Neuronal stem cell (in vitro differentiated cells): Measurements from ENCODE around the gene RUFY2.

Experiments used
- DNase-seq: peaks from one replicate; pipeline ENCODE4 v3.0.0-alpha.2; 2013; ENCODE audit warnings: low spot score
- H2AFZ ChIP-seq: one replicate; pipeline ENCODE4 v1.6.1; 2013; ENCODE audit warnings: mild to moderate bottlenecking, low read length, inconsistent platforms
- H2AK5ac ChIP-seq: 2 replicates; pipeline ENCODE4 v1.6.1; 2013; ENCODE audit warnings: low read depth, mild to moderate bottlenecking, inconsistent platforms, low read length, moderate library complexity, mixed read lengths
- H2BK120ac ChIP-seq: 2 replicates; pipeline ENCODE4 v1.6.1; 2013; ENCODE audit warnings: low read depth, mild to moderate bottlenecking, inconsistent platforms, low read length, moderate library complexity, mixed read lengths
- H2BK12ac ChIP-seq: one replicate; pipeline ENCODE4 v1.6.1; 2013; ENCODE audit warnings: low read length, inconsistent platforms
- H2BK15ac ChIP-seq: 2 replicates; pipeline ENCODE4 v1.6.1; 2013; ENCODE audit warnings: mild to moderate bottlenecking, low read length, inconsistent platforms, mixed read lengths
- H2BK5ac ChIP-seq: one replicate; pipeline ENCODE4 v1.6.1; 2013; ENCODE audit warnings: inconsistent platforms, mild to moderate bottlenecking, low read length, moderate library complexity
- H3K14ac ChIP-seq: one replicate; pipeline ENCODE4 v1.6.1; 2013; ENCODE audit warnings: low read length, inconsistent platforms
- H3K18ac ChIP-seq: 2 replicates; pipeline ENCODE4 v1.6.1; 2013; ENCODE audit warnings: low read length, inconsistent platforms
- H3K23ac ChIP-seq: 2 replicates; pipeline ENCODE4 v1.6.1; 2013; ENCODE audit warnings: low read depth, mild to moderate bottlenecking, mixed read lengths, low read length, inconsistent platforms; ENCODE audit not compliant: poor library complexity
- H3K27ac ChIP-seq: replicated peaks from 3 replicates; pipeline ENCODE4 v1.5.1; 2013; ENCODE audit warnings: low read length, inconsistent platforms
- H3K27me3 ChIP-seq, 3 experiments: 2 replicates each; pipeline ENCODE4 v1.6.1; 2013; ENCODE audit warnings: low read length in 3 of 3, mild to moderate bottlenecking in 2 of 3, inconsistent platforms in 1 of 3, low read depth in 1 of 3, mixed read lengths in 1 of 3, moderate library complexity in 1 of 3; ENCODE audit not compliant: control insufficient read depth in 3 of 3, insufficient read depth in 3 of 3
- H3K36me3 ChIP-seq, 2 donors: replicated peaks in 1 of 2; 2 replicates each; pipeline ENCODE4 v1.6.1; 2013; ENCODE audit warnings: low read length in 2 of 2; ENCODE audit not compliant: control insufficient read depth in 2 of 2, insufficient read depth in 2 of 2
- H3K4ac ChIP-seq: 2 replicates; pipeline ENCODE4 v1.6.1; 2013; ENCODE audit warnings: inconsistent platforms, mild to moderate bottlenecking, low read length, moderate library complexity
- H3K4me1 ChIP-seq, 2 donors: 1 replicate in 1 of 2; 2 replicates in 1 of 2; pipeline ENCODE4 v1.6.1; 2013; ENCODE audit warnings: low read length in 2 of 2, low read depth in 1 of 2; ENCODE audit not compliant: control insufficient read depth in 2 of 2, insufficient read depth in 1 of 2
- H3K4me2 ChIP-seq: one replicate; pipeline ENCODE4 v1.6.1; 2013; ENCODE audit warnings: mild to moderate bottlenecking, low read length, inconsistent platforms; ENCODE audit not compliant: insufficient read depth, poor library complexity, severe bottlenecking
- H3K4me3 ChIP-seq, 2 donors: 2 replicates each; pipeline ENCODE4 v1.5.1; 2013; ENCODE audit warnings: low read length in 2 of 2, mild to moderate bottlenecking in 2 of 2, inconsistent platforms in 1 of 2, moderate library complexity in 1 of 2
- H3K79me1 ChIP-seq: one replicate; pipeline ENCODE4 v1.6.1; 2013; ENCODE audit warnings: low read depth, mild to moderate bottlenecking, inconsistent platforms, low read length, moderate library complexity
- H3K9ac ChIP-seq: one replicate; pipeline ENCODE4 v1.6.1; 2013; ENCODE audit warnings: mild to moderate bottlenecking, low read depth, low read length, inconsistent platforms; ENCODE audit not compliant: poor library complexity
- H3K9me3 ChIP-seq, 2 donors: replicated peaks in 1 of 2; 2 replicates each; pipeline versions ENCODE3 to v1.6.1; 2013; ENCODE audit warnings: low read length in 2 of 2, mild to moderate bottlenecking in 2 of 2, inconsistent platforms in 1 of 2, low read depth in 1 of 2, mixed read lengths in 1 of 2, moderate library complexity in 1 of 2; ENCODE audit not compliant: control insufficient read depth in 2 of 2, insufficient read depth in 1 of 2
- H4K8ac ChIP-seq: one replicate; pipeline ENCODE4 v1.6.1; 2013; ENCODE audit warnings: low read depth, mild to moderate bottlenecking, inconsistent platforms, low read length, moderate library complexity
- H4K91ac ChIP-seq: one replicate; pipeline ENCODE4 v1.6.1; 2013; ENCODE audit warnings: low read length, low read depth, mild to moderate bottlenecking, inconsistent platforms; ENCODE audit not compliant: poor library complexity
- WGBS, 2 donors: extraction: QIAGEN DNeasy Blood & Tissue Kit; methylation state at CpG; one replicate each; pipeline ENCODE4 v1.1.7; 2013; ENCODE audit warnings: missing lambda C conversion rate in 2 of 2, mixed read lengths in 1 of 2; ENCODE audit not compliant: insufficient read length in 2 of 2, insufficient replicate concordance in 1 of 2; ENCODE audit errors: extremely low coverage in 2 of 2; 5-methylcytosine and 5-hydroxymethylcytosine counted together

The RUFY2 gene

DNA sequence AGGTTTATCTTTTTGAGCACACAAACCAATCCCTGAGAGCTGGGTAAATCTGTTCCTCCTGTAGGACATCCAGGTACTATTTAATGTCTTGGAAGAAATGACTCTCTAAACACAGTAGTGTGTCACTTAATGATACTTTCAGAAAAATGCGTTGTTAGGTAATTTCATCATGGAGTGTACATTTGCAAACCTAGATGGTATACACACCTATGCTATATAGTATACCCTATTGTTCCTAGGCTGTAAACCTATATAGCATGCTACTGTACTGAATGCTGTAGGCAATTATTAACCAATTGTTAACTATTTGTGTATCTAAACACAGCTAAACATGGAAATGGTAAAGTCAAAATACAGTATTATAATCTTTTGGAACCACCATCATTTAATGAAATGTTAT lies 10.1 kb downstream of the RUFY2 start:
- DNase-seq: no peak
- no CpG with 5 or more reads among the region's 1 CpG for WGBS, 2 donors
- Histone ChIP-seq H3K4me1 (no peaks in the 10 kb centered on the region), H3K23ac (no peak overlapping the region), H3K27ac (no peak overlapping the region), H4K91ac (no peak overlapping the region), H3K9me3 (no peaks in the 10 kb centered on the region), H2BK15ac (no peak overlapping the region), H3K9ac (no peak overlapping the region), H2BK120ac (no peak overlapping the region), H2AK5ac (no peak overlapping the region), H3K79me1 (no peaks in the 10 kb centered on the region), H2BK5ac (no peak overlapping the region), H3K4me3 (no peak overlapping the region), H3K36me3 (peaks cover 5 to 94% of the 10 kb centered on the region in 2 donors), H2AFZ (no peak overlapping the region), H3K4me2 (no peak overlapping the region), H2BK12ac (no peak overlapping the region), H3K27me3 (no peaks in the 10 kb centered on the region), H3K4ac (no peak overlapping the region), H4K8ac (no peak overlapping the region), H3K14ac (no peak overlapping the region), H3K18ac (no peak overlapping the region)

DNA sequence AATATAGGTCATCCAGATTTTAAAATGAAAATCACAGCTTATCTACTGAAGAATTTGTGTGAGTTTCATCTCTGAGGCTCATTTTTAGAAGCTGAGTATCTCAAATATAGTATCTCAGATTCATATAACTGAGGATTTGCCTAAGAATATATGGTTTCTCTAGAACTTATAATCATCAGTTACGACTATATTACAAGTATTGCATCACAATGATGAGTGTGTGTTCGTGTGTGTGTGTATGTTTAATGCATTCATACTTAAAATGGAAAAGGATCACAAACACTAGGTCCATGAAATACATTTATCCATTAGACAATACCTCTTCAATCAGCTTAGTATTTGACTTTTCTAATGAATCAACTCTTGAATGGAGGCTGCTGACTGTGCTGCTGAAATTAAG lies 21.3 kb downstream of the RUFY2 start:
- H4K8ac ChIP-seq: no peak overlapping the region
- H3K14ac ChIP-seq: no peak overlapping the region
- no peak overlapping the region for H3K23ac ChIP-seq
- H3K27ac ChIP-seq: no peak overlapping the region
- WGBS, 2 donors: no CpG with 5 or more reads among the region's 2 CpGs
- no peak overlapping the region for H3K4me2 ChIP-seq
- H3K27me3 ChIP-seq: no peaks in the 10 kb centered on the region
- peaks cover 9 to 93% of the 10 kb centered on the region in 2 donors for H3K36me3 ChIP-seq
- no peak overlapping the region for H2BK5ac ChIP-seq
- no peaks in the 10 kb centered on the region for H3K9me3 ChIP-seq
- H3K4me3 ChIP-seq: no peak overlapping the region
- DNase-seq: no peak
- no peak overlapping the region for H2BK12ac ChIP-seq
- no peak overlapping the region for H2AFZ ChIP-seq
- H4K91ac ChIP-seq: no peak overlapping the region
- no peak overlapping the region for H3K4ac ChIP-seq
- H3K79me1 ChIP-seq: no peaks in the 10 kb centered on the region
- H3K9ac ChIP-seq: no peak overlapping the region
- H2BK120ac ChIP-seq: no peak overlapping the region
- H2AK5ac ChIP-seq: no peak overlapping the region
- H3K4me1 ChIP-seq: no peaks in the 10 kb centered on the region
- no peak overlapping the region for H3K18ac ChIP-seq
- no peak overlapping the region for H2BK15ac ChIP-seq

DNA sequence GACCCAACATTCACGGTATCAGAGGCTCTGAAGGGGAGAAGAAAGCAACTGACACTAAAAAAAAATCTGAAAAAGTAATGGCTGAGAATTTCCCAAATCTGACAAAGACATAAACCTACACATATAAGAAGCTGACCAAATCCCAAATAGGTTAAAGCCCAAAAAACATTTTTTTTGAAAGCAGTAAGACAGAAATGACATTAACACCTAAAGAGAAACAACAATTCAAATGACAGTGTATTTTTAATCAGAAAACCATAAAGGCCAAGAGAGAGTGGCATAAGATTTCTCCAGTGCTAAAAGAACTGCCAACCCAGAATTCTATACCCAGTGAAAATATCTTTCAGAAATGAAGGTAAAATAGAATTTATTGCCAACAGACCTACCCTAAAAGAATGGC lies 35.5 kb downstream of the RUFY2 start:
- H2BK15ac ChIP-seq: no peak overlapping the region
- no peak overlapping the region for H3K27ac ChIP-seq
- peaks cover 5 to 33% of the 10 kb centered on the region in 2 donors for H3K9me3 ChIP-seq
- H3K14ac ChIP-seq: no peak overlapping the region
- H2AK5ac ChIP-seq: no peak overlapping the region
- H3K27me3 ChIP-seq: no peaks in the 10 kb centered on the region
- H3K4me2 ChIP-seq: no peak overlapping the region
- no peak overlapping the region for H3K23ac ChIP-seq
- H2BK120ac ChIP-seq: no peak overlapping the region
- no peak overlapping the region for H2AFZ ChIP-seq
- no peak for DNase-seq
- H3K4me1 ChIP-seq: no peaks in the 10 kb centered on the region
- H3K9ac ChIP-seq: no peak overlapping the region
- H3K36me3 ChIP-seq: peaks cover 7 to 80% of the 10 kb centered on the region in 2 donors
- H3K18ac ChIP-seq: no peak overlapping the region
- no CpG with 5 or more reads among the region's 1 CpG for whole genome bisulfite sequencing, 2 donors
- H3K79me1 ChIP-seq: no peaks in the 10 kb centered on the region
- H2BK12ac ChIP-seq: no peak overlapping the region
- H3K4ac ChIP-seq: no peak overlapping the region
- H4K91ac ChIP-seq: no peak overlapping the region
- no peak overlapping the region for H2BK5ac ChIP-seq
- no peak overlapping the region for H3K4me3 ChIP-seq
- H4K8ac ChIP-seq: no peak overlapping the region

DNA sequence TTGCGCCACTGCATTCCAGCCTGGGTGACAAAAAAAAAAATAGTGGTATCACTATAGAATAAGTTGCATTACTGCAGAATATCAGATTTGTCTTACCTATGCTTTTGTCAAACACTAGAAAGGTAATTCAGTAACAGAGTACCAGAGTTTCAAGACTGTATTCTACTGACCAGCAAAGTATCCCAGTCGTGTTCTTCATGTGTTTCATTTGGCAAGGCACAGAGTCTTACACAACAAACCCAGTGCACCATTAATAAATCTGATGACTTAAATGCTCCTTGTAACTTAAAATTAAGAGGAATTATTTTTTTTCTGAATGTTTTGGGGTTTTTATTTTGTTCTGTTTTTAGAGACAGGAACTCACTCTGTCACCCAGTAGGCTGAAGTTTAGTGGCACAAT lies 40.0 kb downstream of the RUFY2 start:
- Histone ChIP-seq H3K36me3 (peaks cover 8 to 80% of the 10 kb centered on the region in 2 donors), H4K8ac (no peak overlapping the region)

More for the DNA sequence above, 40.0 kb downstream of the RUFY2 start:
- Histone ChIP-seq H3K4me1 (no peaks in the 10 kb centered on the region), H3K9ac (no peak overlapping the region), H3K4ac (no peak overlapping the region), H3K18ac (no peak overlapping the region), H2BK12ac (no peak overlapping the region), H3K79me1 (no peaks in the 10 kb centered on the region), H2BK15ac (no peak overlapping the region), H3K27me3 (no peaks in the 10 kb centered on the region), H3K4me3 (no peak overlapping the region), H2BK120ac (no peak overlapping the region), H3K4me2 (no peak overlapping the region), H4K91ac (no peak overlapping the region), H3K23ac (no peak overlapping the region), H2AK5ac (no peak overlapping the region), H3K9me3 (peaks cover under 1 to 9% of the 10 kb centered on the region in 2 donors), H3K14ac (no peak overlapping the region), H2AFZ (no peak overlapping the region), H2BK5ac (no peak overlapping the region), H3K27ac (no peak overlapping the region)
- DNase-seq: no peak
- WGBS, 2 donors: no CpG with 5 or more reads among the region's 2 CpGs
